ENCODE data around the gene OSBPL10.

Gene OSBPL10

DNA sequence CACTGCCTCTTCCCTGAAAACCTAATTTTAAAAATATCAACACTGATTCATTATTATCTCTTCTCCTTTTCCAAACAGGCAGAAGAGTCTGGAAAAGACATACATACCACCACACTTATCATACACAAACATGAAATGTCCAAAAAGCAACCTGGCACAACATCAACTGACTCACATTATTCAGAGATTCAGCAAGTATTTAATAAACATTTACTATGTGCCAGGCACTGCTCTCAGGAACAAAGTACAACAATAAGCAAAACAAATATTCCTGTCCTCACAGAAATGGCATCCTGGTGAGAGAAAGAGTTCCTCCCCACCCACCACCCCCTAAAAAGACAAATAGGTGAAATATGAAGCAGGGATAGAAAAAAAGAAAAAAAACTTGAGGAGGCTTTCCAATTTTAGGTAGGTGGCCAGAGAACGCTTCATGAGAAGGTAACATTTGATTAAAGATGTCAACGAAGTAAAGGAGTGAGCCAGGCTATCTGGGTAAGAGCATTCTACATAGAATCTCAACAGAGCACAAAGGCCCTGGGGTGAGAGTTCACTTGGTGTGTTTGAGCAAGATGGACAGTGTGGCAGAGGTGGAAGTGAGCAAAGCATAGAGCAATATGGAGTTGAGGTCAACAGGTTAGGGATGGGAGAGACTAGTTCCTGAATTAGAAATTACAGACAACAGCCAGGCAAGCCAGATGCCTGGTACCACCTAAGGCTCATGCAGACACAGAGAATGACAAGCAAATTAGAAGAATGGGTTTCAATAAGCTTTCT, 141.7 kb downstream of the OSBPL10 start:
- no peak for DNase-seq (ENCODE audit: insufficient read length, low spot score)
- FAIRE-seq = no peak
- no peak for TF ChIP-seq POU2F2 (IDR thresholded peaks at IDR 0.05; ENCODE audit: low read depth, low read length)
- no peak for TF ChIP-seq SPI1 (IDR thresholded peaks at IDR 0.05; ENCODE audit: low read depth, low read length)
- no peak for TF ChIP-seq POLR2AphosphoS5 (IDR thresholded peaks at IDR 0.05; ENCODE audit: low read depth, low read length)
- no peak for TF ChIP-seq POLR2A (IDR thresholded peaks at IDR 0.05; ENCODE audit: low read depth, low read length)
- no peak for TF ChIP-seq PAX5 (IDR thresholded peaks at IDR 0.05; ENCODE audit: insufficient read depth, low read length, severe bottlenecking)
- TF ChIP-seq TAF1 (IDR thresholded peaks at IDR 0.05; ENCODE audit: low read depth, low read length) = no peak

DNA sequence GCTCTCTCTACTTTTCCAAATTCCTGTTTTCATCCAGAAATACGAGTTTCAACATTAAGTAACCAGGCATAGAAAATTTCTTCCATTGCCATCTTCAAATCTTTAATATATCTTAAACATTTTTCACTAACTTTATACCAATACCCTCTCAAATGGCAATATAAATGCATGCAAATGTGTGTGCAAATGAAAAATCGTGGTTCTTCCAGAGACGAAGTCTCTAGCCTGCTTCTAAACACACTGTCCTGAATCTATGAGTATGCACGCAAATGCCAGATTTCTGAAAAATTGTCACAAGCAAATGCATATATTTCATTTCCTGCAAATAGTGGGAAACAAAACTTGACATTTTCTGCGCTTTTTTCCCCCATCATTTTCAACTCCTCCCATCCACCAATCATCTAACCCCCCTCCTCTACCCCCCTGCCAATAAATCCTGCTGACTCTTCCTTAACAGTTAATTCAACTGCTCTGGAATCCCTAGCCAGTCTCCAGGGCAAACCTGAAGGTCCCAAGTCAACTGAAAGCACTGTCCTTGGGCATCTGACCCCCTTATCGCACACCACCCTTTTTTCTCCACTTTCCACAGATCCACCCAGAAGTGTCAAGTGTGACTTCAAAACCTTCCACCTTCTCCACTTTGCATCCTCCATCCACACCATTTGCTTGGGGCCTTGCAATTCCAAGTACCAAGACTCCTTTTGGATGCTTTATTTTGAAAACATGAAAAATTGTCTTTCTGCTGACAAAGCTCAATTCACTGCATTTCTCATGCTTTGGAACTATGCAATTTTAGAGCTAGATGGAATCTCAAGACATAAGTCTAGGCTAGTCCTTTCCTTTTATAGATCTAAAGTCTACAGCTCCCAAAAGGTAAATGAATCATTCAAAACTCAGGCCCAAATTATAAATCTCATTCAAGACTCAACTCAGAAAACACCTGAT, 144.7 kb downstream of the OSBPL10 start:
- no peak for DNase-seq (ENCODE audit: insufficient read length, low spot score)
- no peak for FAIRE-seq
- no peak for TF ChIP-seq POLR2AphosphoS5 (IDR thresholded peaks at IDR 0.05; ENCODE audit: low read depth, low read length)
- no peak for TF ChIP-seq TAF1 (IDR thresholded peaks at IDR 0.05; ENCODE audit: low read depth, low read length)
- TF ChIP-seq PAX5 (IDR thresholded peaks at IDR 0.05; ENCODE audit: insufficient read depth, low read length, severe bottlenecking) = no peak
- TF ChIP-seq POU2F2 (IDR thresholded peaks at IDR 0.05; ENCODE audit: low read depth, low read length) = no peak
- no peak for TF ChIP-seq POLR2A (IDR thresholded peaks at IDR 0.05; ENCODE audit: low read depth, low read length)
- no peak for TF ChIP-seq SPI1 (IDR thresholded peaks at IDR 0.05; ENCODE audit: low read depth, low read length)

DNA sequence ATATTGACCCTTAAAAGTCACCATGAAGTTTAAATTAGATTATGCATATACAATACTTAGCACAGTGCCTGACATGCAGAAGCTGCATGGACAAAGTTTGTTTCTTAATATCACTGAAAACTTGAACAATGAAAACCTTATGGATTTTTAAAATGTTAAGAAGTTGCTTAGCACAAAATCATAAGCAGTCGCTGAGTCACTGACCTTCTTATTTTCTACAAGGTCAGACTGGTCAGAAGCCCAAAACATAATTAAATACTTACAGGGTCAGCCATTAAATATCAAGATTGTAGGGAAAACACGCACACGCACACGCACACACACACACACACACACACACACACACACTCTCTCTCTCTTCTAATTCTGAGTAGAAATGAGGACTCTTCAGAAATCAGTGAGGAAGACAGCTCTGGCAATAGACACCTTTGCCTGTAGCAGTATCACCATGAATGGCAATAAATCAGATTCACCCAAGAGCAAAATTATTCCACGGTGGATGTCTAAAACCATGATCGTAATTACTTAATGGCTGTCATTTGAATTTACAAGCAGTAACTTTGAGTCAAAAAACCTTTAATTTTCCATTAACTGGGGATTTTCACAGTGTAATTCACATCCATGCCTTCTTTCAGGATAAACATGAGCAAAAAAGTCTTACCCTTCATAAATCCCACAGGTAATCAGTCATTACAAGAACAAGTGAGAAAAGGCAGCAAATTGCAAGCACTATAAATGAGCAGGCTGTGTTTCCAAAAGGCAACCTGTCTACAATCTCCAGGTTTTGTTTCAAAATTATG, 147.5 kb downstream of the OSBPL10 start:
- DNase-seq (ENCODE audit: insufficient read length, low spot score) (no peak), FAIRE-seq (no peak)
- TF ChIP-seq SPI1 (IDR thresholded peaks at IDR 0.05; ENCODE audit: low read depth, low read length) = no peak
- no peak for TF ChIP-seq POU2F2 (IDR thresholded peaks at IDR 0.05; ENCODE audit: low read depth, low read length)

DNA sequence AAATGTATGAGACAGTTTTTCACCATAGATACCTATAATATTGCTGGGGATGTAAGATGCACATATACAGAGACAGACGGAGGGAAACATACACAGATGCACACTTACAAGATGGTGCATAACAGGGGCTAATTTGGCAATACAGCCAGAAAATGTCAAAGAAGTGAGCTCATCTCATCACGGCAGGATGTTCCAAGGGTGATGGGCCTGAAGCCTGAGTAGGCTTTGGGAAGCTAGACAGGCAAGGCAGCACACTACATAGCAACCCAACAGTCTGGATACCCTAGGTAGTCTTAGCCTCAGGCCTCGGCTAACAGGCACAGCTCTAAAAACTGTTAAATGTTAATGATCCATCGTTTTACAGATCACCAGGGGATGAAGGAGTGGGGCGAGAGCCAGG, 148.5 kb downstream of the OSBPL10 start:
- FAIRE-seq = no peak
- no peak for TF ChIP-seq POLR2A (IDR thresholded peaks at IDR 0.05; ENCODE audit: low read depth, low read length)
- no peak for TF ChIP-seq PAX5 (IDR thresholded peaks at IDR 0.05; ENCODE audit: insufficient read depth, low read length, severe bottlenecking)
- TF ChIP-seq POLR2AphosphoS5 (IDR thresholded peaks at IDR 0.05; ENCODE audit: low read depth, low read length) = no peak
- TF ChIP-seq TAF1 (IDR thresholded peaks at IDR 0.05; ENCODE audit: low read depth, low read length) = no peak
- DNase-seq (ENCODE audit: insufficient read length, low spot score) = no peak

DNA sequence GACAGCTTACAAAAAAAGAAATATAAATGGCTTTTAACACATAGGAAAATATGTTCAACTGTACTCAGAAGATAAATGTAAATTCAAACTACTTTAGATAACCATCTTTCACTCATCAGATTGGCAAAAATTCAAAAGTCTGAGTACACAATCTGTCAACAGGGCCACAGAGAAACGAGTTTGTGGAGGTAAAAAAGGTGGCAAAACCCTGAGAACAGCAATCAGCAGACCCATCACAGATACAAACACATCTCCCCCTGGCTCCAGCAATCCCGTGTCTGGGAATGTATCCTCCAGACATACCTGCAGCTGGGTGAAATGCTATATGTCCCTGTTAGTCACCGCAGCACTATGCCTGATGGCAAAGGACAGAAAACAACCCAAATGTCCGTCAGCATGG, 149.5 kb downstream of the OSBPL10 start:
- TF ChIP-seq TAF1 (IDR thresholded peaks at IDR 0.05; ENCODE audit: low read depth, low read length) = no peak
- TF ChIP-seq POLR2AphosphoS5 (IDR thresholded peaks at IDR 0.05; ENCODE audit: low read depth, low read length) = no peak
- TF ChIP-seq POU2F2 (IDR thresholded peaks at IDR 0.05; ENCODE audit: low read depth, low read length) = no peak
- no peak for TF ChIP-seq SPI1 (IDR thresholded peaks at IDR 0.05; ENCODE audit: low read depth, low read length)
- no peak for TF ChIP-seq POLR2A (IDR thresholded peaks at IDR 0.05; ENCODE audit: low read depth, low read length)
- TF ChIP-seq PAX5 (IDR thresholded peaks at IDR 0.05; ENCODE audit: insufficient read depth, low read length, severe bottlenecking) = no peak
- FAIRE-seq (no peak), DNase-seq (ENCODE audit: insufficient read length, low spot score) (no peak)

DNA sequence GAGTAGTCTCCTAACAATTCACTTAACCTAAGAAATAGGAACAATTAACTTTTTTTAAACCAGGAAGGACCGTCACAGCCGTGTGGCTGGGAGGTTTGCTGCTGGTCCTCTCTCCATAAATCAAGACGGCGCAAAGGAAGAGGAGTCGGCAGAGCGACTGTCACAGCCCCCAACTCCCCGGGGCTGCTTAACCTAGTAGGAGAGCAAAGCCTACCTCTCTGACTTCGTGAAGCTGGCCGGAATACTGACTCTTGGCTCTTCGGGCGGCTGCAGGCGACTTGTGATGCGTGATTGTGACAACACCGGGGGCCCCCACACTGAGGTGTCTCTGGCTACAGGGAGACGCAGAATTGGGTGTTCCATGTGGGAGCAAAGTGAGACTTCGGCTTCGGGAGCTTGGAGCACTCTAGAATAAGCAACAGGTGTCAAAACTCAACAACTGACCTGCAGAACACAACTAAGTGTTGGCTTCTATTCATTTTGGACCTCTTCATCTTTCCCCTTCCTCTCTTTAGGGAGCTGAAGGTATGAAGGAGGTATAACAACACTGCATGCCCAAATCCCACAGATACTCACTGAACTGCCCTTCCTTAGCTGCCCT, 151.1 kb downstream of the OSBPL10 start:
- DNase-seq (ENCODE audit: insufficient read length, low spot score) = no peak
- FAIRE-seq = no peak
- TF ChIP-seq PAX5 (IDR thresholded peaks at IDR 0.05; ENCODE audit: insufficient read depth, low read length, severe bottlenecking) (no peak), POU2F2 (IDR thresholded peaks at IDR 0.05; ENCODE audit: low read depth, low read length) (no peak), TAF1 (IDR thresholded peaks at IDR 0.05; ENCODE audit: low read depth, low read length) (no peak), SPI1 (IDR thresholded peaks at IDR 0.05; ENCODE audit: low read depth, low read length) (no peak), POLR2A (IDR thresholded peaks at IDR 0.05; ENCODE audit: low read depth, low read length) (no peak), POLR2AphosphoS5 (IDR thresholded peaks at IDR 0.05; ENCODE audit: low read depth, low read length) (no peak)

DNA sequence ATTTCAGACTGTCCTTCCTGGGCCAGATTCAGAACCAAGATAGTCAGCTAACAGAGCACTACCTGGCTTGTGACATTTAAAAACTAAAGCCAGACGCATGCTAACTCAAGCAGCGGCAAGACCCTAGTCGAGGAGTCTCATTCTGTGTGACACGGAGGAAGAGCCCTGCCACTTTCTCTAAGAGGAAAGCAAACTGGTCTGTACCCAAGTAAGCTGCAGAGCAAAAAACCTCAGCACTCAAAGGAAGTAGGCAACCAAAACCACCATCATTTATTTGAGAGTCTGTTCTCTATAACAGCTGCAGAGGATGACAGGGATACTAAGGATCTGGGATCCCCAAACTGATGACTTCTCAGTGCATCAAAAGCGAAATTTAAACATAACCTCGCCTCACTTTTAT, 152.1 kb downstream of the OSBPL10 start:
- DNase-seq (ENCODE audit: insufficient read length, low spot score) (no peak), FAIRE-seq (no peak)
- TF ChIP-seq SPI1 (IDR thresholded peaks at IDR 0.05; ENCODE audit: low read depth, low read length) (no peak), POLR2A (IDR thresholded peaks at IDR 0.05; ENCODE audit: low read depth, low read length) (no peak), TAF1 (IDR thresholded peaks at IDR 0.05; ENCODE audit: low read depth, low read length) (no peak), POLR2AphosphoS5 (IDR thresholded peaks at IDR 0.05; ENCODE audit: low read depth, low read length) (no peak), PAX5 (IDR thresholded peaks at IDR 0.05; ENCODE audit: insufficient read depth, low read length, severe bottlenecking) (no peak), POU2F2 (IDR thresholded peaks at IDR 0.05; ENCODE audit: low read depth, low read length) (no peak)

DNA sequence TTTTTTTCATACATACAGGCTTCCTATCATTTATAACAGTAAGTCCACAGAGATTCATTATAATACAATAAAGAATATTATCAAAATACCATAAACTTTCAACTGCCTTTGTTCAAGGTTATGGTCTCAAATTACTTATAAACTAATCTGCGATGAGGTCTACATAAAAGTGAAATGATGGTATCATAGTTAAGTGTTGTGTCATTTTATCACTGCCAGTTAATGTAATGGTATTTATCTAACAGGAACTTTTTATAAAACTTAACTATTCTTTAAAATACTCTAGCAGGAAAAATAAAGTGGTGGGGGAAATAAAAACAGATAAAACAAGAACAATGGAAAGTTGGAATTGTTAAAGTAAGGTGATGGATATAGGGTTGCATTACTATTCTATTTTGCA, 153.1 kb downstream of the OSBPL10 start:
- no peak for DNase-seq (ENCODE audit: insufficient read length, low spot score)
- TF ChIP-seq SPI1 (IDR thresholded peaks at IDR 0.05; ENCODE audit: low read depth, low read length) = no peak
- TF ChIP-seq POLR2AphosphoS5 (IDR thresholded peaks at IDR 0.05; ENCODE audit: low read depth, low read length) = no peak
- TF ChIP-seq TAF1 (IDR thresholded peaks at IDR 0.05; ENCODE audit: low read depth, low read length) = no peak
- TF ChIP-seq PAX5 (IDR thresholded peaks at IDR 0.05; ENCODE audit: insufficient read depth, low read length, severe bottlenecking) = no peak
- no peak for TF ChIP-seq POU2F2 (IDR thresholded peaks at IDR 0.05; ENCODE audit: low read depth, low read length)
- FAIRE-seq = no peak
